IPS-18c (cell line): ENCODE results near the gene MDP1.
"Not testable (repeated sequence)": the region's sequence is repeated elsewhere in the genome, so short reads cannot be mapped to it uniquely, and the experiment has no call there.

ENCODE experiments used
- H3K4me3 ChIP-seq: 2 replicates; pipeline ENCODE4 v1.7.0; 2013; ENCODE audit warnings: low read depth, mild to moderate bottlenecking, low read length, moderate library complexity; ENCODE audit not compliant: insufficient read depth
- H3K9me3 ChIP-seq: one replicate; pipeline ENCODE4 v1.6.1; 2013; ENCODE audit warnings: mild to moderate bottlenecking, low read length, moderate library complexity; ENCODE audit not compliant: control insufficient read depth, insufficient read depth

MDP1 gene

GRCh38 chr14:24213866-24214662 is 1.8 kb downstream of the MDP1 start:
- Histone ChIP-seq H3K9me3 (no peaks in the 10 kb centered on the region), H3K4me3 (peak overlapping the region; percentile 51)

DNA sequence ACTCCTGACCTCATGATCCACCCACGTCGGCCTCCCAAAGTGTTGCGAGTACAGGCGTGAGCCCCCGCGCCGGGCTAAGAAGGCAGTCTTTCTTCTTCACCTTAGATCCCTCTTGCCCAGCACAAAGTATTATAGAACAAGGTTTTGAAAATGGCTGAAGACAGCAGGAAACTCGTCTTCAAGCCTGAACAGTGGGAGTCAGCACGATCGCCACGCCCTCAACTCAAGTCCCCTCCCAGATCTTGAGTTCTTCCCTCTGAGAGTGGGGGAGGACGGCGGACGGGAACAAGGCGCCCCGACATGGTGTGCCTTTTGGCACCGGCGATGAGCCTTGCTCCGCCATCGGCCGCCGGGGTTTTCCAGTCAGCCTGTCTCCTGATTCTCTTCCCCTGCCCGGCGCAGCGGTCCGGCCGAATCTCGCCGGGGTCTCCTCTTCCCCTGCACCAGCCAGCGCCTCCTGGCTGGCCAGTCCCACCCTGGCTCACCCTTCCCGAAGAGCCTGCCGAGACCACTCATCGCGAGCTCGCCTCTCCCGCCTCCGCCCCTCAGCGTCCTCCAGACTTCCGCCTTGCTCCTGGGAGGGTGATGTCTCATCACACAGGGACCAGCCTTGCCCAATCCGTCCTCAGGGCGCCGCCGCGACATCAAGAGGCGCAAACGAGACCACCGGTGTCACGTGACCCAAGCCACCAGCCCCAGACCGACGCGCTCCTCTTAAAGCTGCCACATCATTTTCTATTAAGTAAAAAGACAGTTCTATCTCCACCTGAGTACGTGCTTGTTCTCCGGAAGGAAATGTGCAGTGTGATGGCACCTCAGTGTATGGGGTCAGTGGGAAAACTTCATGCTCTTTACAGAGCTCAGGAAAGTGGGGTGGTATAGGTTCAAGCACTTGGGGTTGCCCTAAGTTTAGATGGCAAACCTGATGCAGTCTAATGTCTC is 2.7 kb downstream of the MDP1 start, which contains the start of gene CHMP4A:
Gene CHMP4A (minus strand): TSS at position 565 of the 942 bp plus-strand sequence. CDS start 49 bp downstream, at position 516.
- Histone ChIP-seq H3K9me3 (no peaks in the 10 kb centered on the region), H3K4me3 (peak within 1 kb of the TSS; percentile 95)

DNA sequence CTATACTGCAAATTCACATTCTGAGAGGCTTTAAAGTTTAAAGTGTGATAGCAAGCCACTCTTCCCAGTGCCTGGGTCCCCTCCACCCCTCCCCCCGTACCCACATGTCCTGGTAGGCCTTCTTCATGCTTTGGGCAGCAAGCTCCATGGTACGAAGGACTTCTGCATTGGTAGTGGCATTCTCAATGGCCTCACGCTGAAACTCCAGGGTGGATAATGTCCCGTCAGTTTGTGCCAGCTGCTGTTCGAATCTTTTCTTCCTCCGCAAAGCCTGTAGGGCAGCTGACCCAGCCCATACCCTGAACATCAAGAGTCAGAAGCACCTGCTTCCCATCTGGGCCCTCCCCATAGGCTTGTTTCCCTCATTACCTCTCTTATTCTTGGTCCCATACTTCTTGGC is 4.6 kb downstream of the MDP1 start:
- Histone ChIP-seq H3K9me3 (no peaks in the 10 kb centered on the region), H3K4me3 (no peak overlapping the region)

DNA sequence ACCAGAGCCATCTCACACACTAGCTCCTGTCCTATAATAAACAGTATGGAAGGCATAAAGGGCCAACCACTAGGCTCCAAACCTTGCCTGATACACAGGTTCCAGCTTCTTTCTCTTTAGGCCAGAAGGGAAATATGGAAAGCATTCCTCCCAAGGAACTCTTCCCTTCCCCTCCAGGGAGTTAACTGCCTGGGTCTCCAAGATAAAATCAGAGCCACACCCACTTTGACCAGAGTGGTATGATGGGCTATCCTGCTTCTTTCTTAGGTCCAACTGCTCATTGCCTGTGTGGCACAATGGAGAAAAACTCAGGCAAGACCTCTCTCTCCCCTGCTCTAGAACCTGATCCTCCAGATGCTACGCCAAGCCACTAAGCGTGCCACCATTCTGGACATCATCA is 8.2 kb downstream of the MDP1 start:
- Histone ChIP-seq H3K9me3 (no peaks in the 10 kb centered on the region), H3K4me3 (no peak overlapping the region)

GRCh38 chr14:24207104-24207551 is 8.7 kb downstream of the MDP1 start:
- H3K9me3 ChIP-seq = no peaks in the 10 kb centered on the region

DNA sequence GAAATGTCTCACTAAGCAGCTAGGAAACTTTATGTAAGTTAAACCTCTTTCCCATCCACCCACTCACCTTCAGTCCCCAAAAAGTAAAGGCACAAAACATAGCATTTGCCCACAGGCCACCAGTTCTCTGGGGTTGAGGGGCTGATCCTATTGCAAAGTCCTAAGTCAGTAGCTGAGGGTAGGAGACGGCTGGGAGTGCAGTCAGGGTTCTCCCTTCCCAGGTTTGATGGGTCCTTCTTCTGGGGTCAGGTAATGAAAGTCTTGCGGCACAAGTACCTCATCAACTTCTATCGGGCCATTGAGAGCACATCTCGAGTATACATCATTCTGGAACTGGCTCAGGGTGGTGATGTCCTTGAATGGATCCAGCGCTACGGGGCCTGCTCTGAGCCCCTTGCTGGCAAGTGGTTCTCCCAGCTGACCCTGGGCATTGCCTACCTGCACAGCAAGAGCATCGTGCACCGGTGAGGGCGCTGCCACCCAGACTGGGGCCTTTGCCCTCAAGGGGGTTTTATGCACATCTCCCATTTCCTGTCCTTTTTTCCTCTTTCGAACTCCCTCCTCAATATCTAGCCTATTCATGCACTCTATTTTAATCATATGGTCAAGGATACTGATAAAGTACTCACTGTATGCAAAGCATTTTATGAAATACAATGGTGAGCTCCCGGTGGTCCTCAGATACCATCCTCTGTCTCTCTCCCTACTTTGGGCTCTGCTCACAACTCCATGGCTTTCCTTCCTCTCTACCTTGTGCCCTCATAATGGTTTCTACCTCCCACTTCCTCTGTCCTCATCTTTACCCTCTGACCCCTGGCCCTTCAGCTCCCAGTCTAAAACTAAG is 9.4 kb downstream of the MDP1 start:
- H3K9me3 ChIP-seq = no peaks in the 10 kb centered on the region
- H3K4me3 ChIP-seq = no peak overlapping the region

More at GRCh38 chr14:24207104-24207551, 8.7 kb downstream of the MDP1 start:
- H3K4me3 ChIP-seq = no peak overlapping the region

GRCh38 chr14:24204163-24205146 is 11.4 kb downstream of the MDP1 start:
- Histone ChIP-seq H3K9me3 (no peaks in the 10 kb centered on the region), H3K4me3 (no peak overlapping the region)

DNA sequence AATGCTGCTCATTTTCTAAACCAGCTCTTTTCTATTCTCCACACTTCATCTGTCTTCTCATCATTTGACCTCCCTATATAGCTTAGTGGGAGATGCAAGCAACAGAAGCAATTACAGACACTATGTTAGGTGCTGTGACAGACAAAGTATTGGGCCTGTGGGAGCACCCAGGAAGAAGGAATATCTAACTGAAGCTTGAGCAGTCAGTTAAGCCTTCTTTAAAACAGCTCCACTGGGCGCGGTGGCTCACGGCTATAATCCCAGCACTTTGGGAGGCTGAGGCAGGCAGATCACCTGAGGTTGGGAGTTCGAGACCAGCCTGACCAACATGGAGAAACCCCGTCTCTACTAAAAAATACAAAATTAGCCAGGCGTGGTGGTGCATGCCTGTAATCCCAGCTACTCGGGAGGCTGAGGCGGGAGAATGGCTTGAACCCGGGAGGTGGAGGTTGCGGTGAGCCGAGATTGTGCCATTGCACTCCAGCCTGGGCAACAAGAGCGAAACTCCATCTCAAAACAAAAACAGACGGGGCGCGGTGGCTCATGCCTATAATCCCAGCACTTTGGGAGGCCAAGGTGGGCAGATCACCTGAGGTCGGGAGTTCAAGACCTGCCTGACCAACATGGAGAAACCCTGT is 12.5 kb downstream of the MDP1 start:
- not testable (repeated sequence) for H3K4me3 ChIP-seq, H3K9me3 ChIP-seq

GRCh38 chr14:24202538-24202937 is 13.3 kb downstream of the MDP1 start:
- H3K4me3 ChIP-seq = not testable (repeated sequence)

DNA sequence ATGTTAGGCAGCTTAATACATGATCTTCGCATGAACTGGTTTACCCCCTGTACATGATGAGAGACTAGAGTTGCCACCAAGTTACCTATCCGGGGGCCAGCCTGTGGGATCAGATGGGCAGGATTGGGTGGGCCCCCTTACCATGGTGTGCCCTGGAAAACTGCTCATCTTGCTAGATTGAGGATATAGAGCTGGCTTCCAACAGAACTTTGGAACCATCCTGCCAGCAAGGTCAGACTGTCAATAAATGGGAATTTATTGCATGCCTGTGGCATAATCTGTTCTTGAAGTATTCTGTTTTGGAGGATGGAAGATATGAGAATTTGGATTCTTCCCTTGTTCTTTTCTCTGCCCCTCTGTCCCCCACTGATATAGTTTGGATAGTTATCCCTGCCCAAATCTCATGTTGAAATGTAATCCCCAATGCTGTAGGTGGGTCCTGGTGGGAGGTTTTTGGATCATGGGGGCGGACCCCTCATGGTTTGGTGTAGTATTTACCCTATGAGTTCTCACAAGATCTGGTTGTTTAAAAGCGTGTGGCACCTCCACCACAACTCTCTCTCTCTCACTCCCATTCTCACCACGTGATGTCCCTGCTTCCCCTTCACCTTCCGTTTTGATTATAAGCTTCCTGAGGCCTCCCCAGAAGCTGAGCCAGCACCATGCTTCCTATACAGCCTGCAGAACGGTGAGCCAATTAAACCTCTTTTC is 16.9 kb downstream of the MDP1 start:
- Histone ChIP-seq H3K9me3 (no peaks in the 10 kb centered on the region), H3K4me3 (no peak overlapping the region)

More at GRCh38 chr14:24202538-24202937, 13.3 kb downstream of the MDP1 start:
- H3K9me3 ChIP-seq = not testable (repeated sequence)

DNA sequence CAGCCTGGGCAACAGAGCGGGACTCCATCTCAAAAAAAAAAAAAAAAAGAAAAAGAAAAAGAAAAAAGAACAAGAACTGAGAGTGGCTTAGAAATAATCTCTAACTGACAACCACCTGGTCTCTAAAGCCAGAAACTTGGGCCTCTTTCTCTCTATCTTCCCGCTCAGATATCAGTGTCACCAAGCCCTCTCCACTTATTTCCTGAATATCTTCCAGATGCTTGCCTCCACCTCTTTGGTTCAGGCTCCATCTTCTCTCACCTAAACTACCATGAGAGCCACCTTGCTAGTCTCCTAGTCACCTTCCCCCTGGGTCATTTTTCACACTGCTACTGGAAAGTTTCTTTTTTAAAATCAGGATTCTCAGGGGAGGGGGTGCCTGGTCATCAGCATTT is 18.8 kb downstream of the MDP1 start:
- no peaks in the 10 kb centered on the region for H3K9me3 ChIP-seq
- no peak overlapping the region for H3K4me3 ChIP-seq

GRCh38 chr14:24196071-24197055 is 19.5 kb downstream of the MDP1 start:
- Histone ChIP-seq H3K4me3 (peak overlapping the region; percentile 93), H3K9me3 (no peaks in the 10 kb centered on the region)

DNA sequence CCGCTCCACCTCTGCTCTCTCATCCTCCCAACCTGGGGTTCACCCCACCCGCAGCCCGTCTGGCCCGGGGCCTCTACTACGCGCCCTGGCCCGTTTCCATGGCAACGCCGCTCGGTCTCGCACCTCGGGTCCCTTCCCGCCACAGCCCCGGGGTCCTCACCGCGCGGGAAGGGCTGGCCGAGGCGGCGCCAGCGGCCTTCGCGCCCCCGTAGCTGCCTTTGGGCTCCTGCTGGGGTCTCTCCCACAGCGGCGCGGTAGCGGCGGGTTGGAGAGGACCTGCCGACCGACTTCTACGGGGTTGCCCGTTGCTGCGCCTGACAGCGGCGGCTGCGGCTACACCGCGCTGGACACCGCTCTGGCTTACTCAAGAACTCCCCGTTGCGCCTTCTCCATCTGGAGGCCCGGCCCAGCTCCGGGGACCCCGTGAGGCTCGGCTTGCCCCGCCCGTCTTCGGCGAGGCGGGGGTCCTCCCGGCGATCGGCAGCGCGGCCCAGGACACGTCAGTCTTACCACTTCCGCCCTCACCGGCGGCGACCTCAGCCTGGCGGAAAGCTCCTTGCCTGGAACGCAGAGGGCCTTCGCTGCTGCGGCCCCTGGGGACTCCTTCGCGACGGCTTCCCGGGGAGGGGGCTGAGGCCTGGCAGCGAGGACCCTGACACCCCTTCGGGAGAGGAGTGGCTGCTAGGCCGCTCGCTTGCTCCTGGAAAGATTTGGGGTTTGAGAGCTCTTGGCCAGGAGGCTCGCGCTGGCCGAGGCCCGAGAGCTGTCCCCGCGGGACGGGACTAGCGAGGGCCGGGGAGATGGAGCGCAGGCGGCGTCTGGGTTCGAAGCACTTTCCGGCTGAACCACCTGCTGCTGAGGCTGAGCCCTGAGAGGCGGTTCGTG is 20.4 kb downstream of the MDP1 start, which contains the start of gene TM9SF1:
Gene TM9SF1 (minus strand): TSS at position 256 of the 885 bp plus-strand sequence. CDS start 422 bp downstream, outside the sequence.
- no peaks in the 10 kb centered on the region for H3K9me3 ChIP-seq
- peak within 1 kb of the TSS; percentile 93 for H3K4me3 ChIP-seq
